Measurements from ENCODE around the gene PRPF40A. TPM values are rescaled to one million over a fixed set of nuclear protein-coding genes. Genes with fewer than 3 reads are reported as not detected.

PRPF40A gene
- total RNA-seq, 2 experiments from 2014 or later = 123 to 128 TPM

DNA sequence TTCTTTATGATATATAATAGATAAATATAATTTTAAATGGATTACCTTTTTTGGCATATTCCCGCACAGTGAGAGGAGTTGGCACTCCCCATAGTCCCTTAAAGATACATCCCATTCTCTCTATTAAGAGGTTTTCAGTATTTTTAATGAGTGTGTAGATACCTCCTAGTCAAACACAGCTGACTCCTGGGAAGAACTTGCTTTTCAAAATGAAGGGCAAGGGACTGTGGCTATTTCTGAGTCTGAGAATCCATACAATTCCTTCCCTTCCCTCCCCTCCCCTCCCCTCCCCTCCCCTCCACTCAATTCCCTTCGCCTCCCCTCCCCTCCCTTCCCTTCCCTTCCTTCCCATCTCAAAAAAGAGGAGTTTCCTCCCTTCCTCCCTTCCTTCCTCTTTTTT is 93.5 kb downstream of the PRPF40A start:
- Mint-ChIP-seq H3K4me1 (ENCODE audit: low read depth) (no peaks in the 10 kb centered on the region), H3K27me3 (ENCODE audit: low read depth) (peaks cover 6% of the 10 kb centered on the region), H3K27ac (no peak overlapping the region), H3K9me3 (no peaks in the 10 kb centered on the region), H3K4me3 (no peak overlapping the region), H3K36me3 (ENCODE audit: low read depth) (no peaks in the 10 kb centered on the region)
- no peak for DNase-seq
- CTCF ChIA-PET = interaction anchor here (1.5 kb wide), 1 partner anchor 12 kb away, joined by 7 read pairs; no protein-coding TSS in a partner anchor
- intact Hi-C loops (cut with micrococcal nuclease) = no loop called here

DNA sequence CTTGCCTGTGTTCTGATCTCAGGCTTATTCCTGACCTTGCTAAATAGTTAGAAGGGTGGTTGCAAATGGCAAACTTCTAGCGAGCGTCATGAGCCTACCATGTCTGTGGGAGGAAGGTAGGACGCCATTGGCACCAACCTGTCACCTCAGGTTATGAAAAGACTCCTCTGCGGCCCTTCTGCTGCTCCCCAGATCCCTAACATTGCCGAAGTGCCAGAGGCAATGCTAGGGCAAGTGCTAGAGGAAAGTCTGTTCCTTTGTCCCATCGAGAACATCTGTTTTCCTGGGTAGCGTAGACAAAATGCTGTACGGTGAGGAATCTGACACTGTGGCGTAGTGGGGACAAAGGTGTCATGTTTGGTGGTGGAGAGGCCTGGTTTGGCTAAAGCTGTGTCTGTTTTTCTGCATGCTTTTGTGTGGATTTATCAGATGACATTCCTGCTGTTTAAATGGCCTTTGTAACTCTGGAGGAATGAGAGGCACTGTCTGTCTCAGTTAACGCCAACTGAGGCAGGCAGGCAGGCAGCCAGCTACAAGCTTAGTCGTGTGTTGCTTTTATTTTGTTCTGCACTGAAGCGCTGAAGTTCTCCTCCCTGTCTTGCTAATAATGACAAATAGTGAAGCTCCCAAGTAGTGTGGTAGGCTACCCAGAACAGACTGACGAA is 94.1 kb downstream of the PRPF40A start:
- no peaks in the 10 kb centered on the region for H3K4me1 Mint-ChIP-seq (ENCODE audit: low read depth)
- H3K27ac Mint-ChIP-seq = no peak overlapping the region
- H3K36me3 Mint-ChIP-seq (ENCODE audit: low read depth) = no peaks in the 10 kb centered on the region
- CTCF ChIA-PET = interaction anchor here (1.5 kb wide), 1 partner anchor 12 kb away, joined by 7 read pairs; no protein-coding TSS in a partner anchor
- H3K9me3 Mint-ChIP-seq = no peaks in the 10 kb centered on the region
- intact Hi-C loops (cut with micrococcal nuclease) = no loop called here
- no peak overlapping the region for H3K4me3 Mint-ChIP-seq
- peaks cover 6% of the 10 kb centered on the region for H3K27me3 Mint-ChIP-seq (ENCODE audit: low read depth)
- DNase-seq = no peak

DNA sequence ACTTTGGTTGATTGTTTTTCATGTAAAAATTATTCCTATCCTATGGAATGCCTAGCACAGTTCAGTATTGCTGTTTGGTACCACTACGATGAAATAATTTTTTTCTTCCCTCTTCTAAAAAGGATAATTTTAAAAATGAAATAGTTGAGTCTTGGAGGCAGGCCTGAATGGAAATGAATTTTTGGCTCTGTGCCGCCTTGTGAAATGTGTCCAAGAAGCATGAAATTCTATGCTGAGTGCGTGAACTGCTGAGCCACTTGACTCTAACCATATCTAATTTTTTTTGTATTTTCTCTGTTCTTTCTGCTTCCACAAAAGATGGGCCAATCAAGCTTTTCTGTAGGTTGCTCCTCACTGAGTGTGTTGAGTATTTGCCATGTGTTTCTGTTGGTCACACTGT is 95.0 kb downstream of the PRPF40A start:
- intact Hi-C loops (cut with micrococcal nuclease) = no loop called here
- no peaks in the 10 kb centered on the region for H3K9me3 Mint-ChIP-seq
- H3K27me3 Mint-ChIP-seq (ENCODE audit: low read depth) = peaks cover 6% of the 10 kb centered on the region
- H3K4me3 Mint-ChIP-seq = no peak overlapping the region
- H3K4me1 Mint-ChIP-seq (ENCODE audit: low read depth) = no peaks in the 10 kb centered on the region
- CTCF ChIA-PET = interaction anchor here (0.6 kb wide), 1 partner anchor 36 kb away, joined by 3 read pairs; no protein-coding TSS in a partner anchor
- no peak for DNase-seq
- H3K27ac Mint-ChIP-seq = no peak overlapping the region
- no peaks in the 10 kb centered on the region for H3K36me3 Mint-ChIP-seq (ENCODE audit: low read depth)

DNA sequence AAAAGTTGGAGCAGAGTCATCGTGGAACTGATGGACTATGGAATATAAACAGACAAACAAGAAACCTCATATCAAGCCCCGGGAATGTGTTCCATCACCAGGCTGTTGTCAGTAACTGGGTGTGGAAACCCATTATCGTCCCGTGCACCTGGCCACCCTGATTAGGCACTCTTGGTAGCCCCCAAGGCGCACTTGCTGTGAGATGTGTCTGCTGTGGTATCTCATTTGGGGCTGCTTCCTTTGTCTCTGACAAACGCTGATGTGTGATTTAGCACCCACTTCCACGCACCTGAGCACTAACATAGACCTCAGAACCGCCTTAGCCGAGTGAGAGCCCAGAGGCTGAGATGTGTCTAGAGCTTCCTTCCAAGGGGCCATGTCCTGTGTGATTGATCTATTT is 96.3 kb downstream of the PRPF40A start:
- H3K4me1 Mint-ChIP-seq (ENCODE audit: low read depth) = no peaks in the 10 kb centered on the region
- intact Hi-C loops (cut with micrococcal nuclease) = no loop called here
- no peaks in the 10 kb centered on the region for H3K9me3 Mint-ChIP-seq
- no peak for DNase-seq
- peaks cover 6% of the 10 kb centered on the region for H3K27me3 Mint-ChIP-seq (ENCODE audit: low read depth)
- H3K36me3 Mint-ChIP-seq (ENCODE audit: low read depth) = no peaks in the 10 kb centered on the region
- CTCF ChIA-PET = interaction anchor here (1.3 kb wide), 1 partner anchor 15 kb away, joined by 3 read pairs; no protein-coding TSS in a partner anchor
- H3K27ac Mint-ChIP-seq = no peak overlapping the region
- no peak overlapping the region for H3K4me3 Mint-ChIP-seq

DNA sequence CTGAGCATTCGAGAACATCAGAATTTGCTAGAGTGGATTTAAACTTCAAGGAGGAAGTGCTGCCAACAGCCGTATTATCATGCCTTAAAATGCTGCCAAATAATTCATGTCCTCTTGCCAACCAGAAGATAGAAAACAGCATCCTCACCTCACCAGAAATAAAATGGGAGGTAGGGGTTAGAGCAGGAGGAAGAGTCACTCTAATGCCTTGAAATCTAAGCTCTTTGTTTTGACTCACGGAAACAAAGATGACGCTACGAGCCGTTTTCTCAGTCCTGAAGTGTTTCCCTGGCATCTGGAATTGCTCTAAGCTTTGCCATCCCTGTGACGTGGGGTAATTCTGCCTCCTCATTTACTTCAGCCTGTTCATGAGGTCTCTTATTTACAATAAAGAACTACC is 97.1 kb downstream of the PRPF40A start:
- no peak for DNase-seq
- Mint-ChIP-seq H3K27me3 (ENCODE audit: low read depth) (peaks cover 2% of the 10 kb centered on the region), H3K36me3 (ENCODE audit: low read depth) (no peaks in the 10 kb centered on the region), H3K9me3 (no peaks in the 10 kb centered on the region), H3K4me3 (no peak overlapping the region), H3K27ac (no peak overlapping the region), H3K4me1 (ENCODE audit: low read depth) (no peaks in the 10 kb centered on the region)
- CTCF ChIA-PET = interaction anchor here (1.3 kb wide), 1 partner anchor 16 kb away, joined by 3 read pairs; no protein-coding TSS in a partner anchor
- intact Hi-C loops (cut with micrococcal nuclease) = no loop called here

DNA sequence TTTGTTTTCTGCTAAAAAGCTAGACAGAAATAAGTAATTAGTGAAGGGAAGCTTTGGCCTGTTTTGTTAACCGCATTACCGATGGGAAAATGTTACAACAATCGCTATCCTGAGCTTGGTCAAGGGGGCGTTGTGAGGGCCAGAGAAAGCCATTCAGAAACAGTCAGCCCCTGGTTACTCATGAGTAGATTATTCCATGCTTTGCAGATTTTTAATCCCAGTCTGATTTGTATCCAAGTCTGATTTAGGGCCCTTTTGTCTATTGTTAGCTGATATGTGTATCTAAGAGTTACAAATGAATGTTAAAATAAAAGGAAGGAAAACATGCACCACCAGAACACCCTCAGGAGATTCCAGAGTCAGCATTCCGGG is 99.1 kb downstream of the PRPF40A start:
- peaks cover 2% of the 10 kb centered on the region for H3K4me1 Mint-ChIP-seq (ENCODE audit: low read depth)
- no peaks in the 10 kb centered on the region for H3K36me3 Mint-ChIP-seq (ENCODE audit: low read depth)
- H3K27me3 Mint-ChIP-seq (ENCODE audit: low read depth) = no peaks in the 10 kb centered on the region
- H3K4me3 Mint-ChIP-seq = no peak overlapping the region
- no peaks in the 10 kb centered on the region for H3K9me3 Mint-ChIP-seq
- H3K27ac Mint-ChIP-seq = no peak overlapping the region
- intact Hi-C loops (cut with micrococcal nuclease) = no loop called here
- CTCF ChIA-PET = interaction anchor here (0.6 to 2.0 kb wide), 3 partner anchors 17 to 176 kb away, joined by 3 to 9 read pairs (median 3); no protein-coding TSS in a partner anchor
- DNase-seq = no peak

DNA sequence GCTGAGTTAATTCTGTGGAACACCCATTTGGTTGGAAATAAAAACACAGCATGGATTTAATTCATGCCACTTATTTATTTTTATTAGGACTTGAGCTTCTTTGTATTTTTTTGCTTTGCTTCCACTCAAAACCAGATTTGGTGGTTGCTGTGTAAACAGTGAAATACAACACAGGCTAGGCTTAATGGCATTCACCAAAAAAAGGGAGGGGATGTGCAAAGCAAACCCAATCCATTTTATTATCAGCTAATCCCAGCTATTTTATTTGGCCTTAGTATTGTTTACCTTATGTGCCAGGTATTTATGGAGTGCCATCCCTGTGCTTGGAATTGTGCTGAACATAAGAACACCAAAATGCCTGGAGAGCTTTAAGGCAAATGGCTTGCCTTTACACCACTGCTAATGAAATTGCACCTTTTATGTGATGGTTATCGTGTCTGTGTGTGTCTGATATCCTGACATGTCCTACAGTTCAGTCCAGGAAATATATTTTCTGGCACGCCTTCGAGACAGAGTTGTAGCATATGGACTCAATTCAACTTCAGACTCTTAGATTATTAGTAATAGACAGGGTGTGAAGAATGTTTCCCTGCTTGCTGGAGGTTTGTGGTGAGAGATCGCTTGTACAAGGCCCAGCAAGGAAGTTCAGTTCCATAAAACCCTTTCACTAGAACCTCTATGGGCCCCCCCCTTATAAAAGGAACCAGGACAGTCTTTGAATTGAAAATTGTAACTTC is 99.6 kb downstream of the PRPF40A start:
- peaks cover 7% of the 10 kb centered on the region for H3K4me1 Mint-ChIP-seq (ENCODE audit: low read depth)
- H3K9me3 Mint-ChIP-seq = no peaks in the 10 kb centered on the region
- no peaks in the 10 kb centered on the region for H3K36me3 Mint-ChIP-seq (ENCODE audit: low read depth)
- CTCF ChIA-PET = interaction anchor here (0.8 to 2.1 kb wide), 3 partner anchors 17 to 42 kb away, joined by 3 to 9 read pairs (median 4); no protein-coding TSS in a partner anchor
- intact Hi-C loops (cut with micrococcal nuclease) = no loop called here
- no peak for DNase-seq
- H3K27me3 Mint-ChIP-seq (ENCODE audit: low read depth) = no peaks in the 10 kb centered on the region
- no peak overlapping the region for H3K27ac Mint-ChIP-seq
- no peak overlapping the region for H3K4me3 Mint-ChIP-seq

DNA sequence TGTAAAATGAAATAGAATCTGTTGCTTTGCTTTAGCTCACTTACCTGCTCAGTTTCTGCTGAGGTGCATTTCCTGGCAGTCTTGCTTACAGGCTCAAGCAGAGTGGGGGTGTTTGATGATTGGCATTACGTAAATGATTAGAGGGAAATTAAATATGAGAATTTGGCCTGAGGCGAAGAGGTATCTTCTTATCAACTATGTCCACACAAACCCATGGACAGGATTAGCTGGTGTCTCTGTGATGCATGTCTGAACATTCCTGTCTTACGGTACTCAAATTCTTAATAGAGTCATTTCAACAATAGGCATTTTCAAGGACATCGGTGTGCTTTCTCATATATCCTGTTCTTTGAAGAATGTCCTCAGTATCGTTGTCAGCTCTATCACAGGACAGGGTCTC is 102.1 kb downstream of the PRPF40A start:
- Mint-ChIP-seq H3K27me3 (ENCODE audit: low read depth) (no peaks in the 10 kb centered on the region), H3K36me3 (ENCODE audit: low read depth) (no peaks in the 10 kb centered on the region), H3K4me1 (ENCODE audit: low read depth) (peaks cover 10% of the 10 kb centered on the region), H3K9me3 (no peaks in the 10 kb centered on the region), H3K27ac (no peak overlapping the region), H3K4me3 (no peak overlapping the region)
- intact Hi-C loops (cut with micrococcal nuclease) = no loop called here
- CTCF ChIA-PET = interaction anchor here (0.6 to 1.1 kb wide), 2 partner anchors 35 to 39 kb away, joined by 3 read pairs; no protein-coding TSS in a partner anchor
- no peak for DNase-seq

DNA sequence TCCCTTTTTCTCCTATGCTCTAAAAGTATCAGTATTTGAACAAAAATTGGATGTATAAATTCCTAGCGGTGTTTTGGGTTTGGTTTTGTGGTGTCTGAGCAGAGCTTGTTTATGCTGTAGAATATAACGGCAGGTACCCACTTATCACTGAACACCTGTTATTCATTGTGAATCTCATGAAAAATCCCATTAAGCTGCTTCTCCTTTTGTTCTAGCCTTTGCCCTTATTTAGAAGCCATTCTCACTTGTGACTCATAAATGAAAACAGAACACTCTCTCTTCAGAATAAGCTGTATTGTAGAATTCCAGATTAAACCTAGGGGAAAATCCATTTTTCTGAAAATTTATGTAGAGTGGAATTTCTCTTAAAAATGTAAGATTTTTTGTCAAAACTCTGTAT is 104.0 kb downstream of the PRPF40A start:
- Mint-ChIP-seq H3K9me3 (no peaks in the 10 kb centered on the region), H3K27me3 (ENCODE audit: low read depth) (no peaks in the 10 kb centered on the region), H3K4me3 (no peak overlapping the region), H3K27ac (no peak overlapping the region), H3K4me1 (ENCODE audit: low read depth) (peaks cover 10% of the 10 kb centered on the region), H3K36me3 (ENCODE audit: low read depth) (no peaks in the 10 kb centered on the region)
- CTCF ChIA-PET = no interaction called here
- no peak for DNase-seq
- intact Hi-C loops (cut with micrococcal nuclease) = no loop called here

DNA sequence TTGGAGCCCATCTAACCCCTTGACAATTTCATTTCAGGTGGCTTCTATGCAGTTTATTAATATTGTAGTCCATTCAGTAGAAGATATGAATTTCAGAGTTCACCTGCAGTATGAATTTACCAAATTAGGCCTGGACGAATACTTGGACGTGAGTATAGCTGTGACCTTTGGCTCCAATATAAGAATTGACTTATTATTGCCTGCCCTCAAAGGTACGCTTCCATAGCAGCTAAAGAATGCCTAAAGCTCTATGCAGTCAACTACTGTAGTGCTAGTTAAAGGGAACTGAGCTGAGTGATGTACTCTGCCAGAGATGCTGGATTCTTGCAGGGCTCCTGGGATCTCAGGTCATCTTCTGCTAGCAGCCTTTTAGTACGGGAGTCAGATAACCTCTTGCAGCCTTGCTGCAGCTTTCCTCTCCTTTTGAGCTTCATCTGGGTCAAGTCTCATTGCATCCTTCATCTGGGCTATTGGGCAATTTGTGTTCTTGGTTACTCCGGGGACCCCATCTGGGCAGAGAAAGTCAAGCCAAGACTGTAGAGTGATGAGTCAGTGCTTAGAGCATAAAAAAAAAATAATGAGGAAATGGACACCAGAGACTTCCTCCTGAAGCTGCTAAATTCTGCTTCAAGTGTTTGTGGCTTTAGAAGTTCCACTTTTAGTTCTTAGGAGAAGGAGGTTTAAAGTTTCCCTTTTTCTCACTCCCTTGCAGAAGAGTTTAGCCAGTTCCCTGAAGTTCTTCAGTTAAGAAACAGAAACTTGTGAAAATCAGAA is 105.6 kb downstream of the PRPF40A start:
- H3K4me3 Mint-ChIP-seq = no peak overlapping the region
- intact Hi-C loops (cut with micrococcal nuclease) = no loop called here
- no peak for DNase-seq
- H3K9me3 Mint-ChIP-seq = no peaks in the 10 kb centered on the region
- H3K27ac Mint-ChIP-seq = no peak overlapping the region
- H3K4me1 Mint-ChIP-seq (ENCODE audit: low read depth) = peaks cover 10% of the 10 kb centered on the region
- H3K27me3 Mint-ChIP-seq (ENCODE audit: low read depth) = no peaks in the 10 kb centered on the region
- CTCF ChIA-PET = interaction anchor here (0.7 to 1.1 kb wide), 2 partner anchors 25 to 27 kb away, joined by 3 to 4 read pairs; no protein-coding TSS in a partner anchor
- H3K36me3 Mint-ChIP-seq (ENCODE audit: low read depth) = no peaks in the 10 kb centered on the region

DNA sequence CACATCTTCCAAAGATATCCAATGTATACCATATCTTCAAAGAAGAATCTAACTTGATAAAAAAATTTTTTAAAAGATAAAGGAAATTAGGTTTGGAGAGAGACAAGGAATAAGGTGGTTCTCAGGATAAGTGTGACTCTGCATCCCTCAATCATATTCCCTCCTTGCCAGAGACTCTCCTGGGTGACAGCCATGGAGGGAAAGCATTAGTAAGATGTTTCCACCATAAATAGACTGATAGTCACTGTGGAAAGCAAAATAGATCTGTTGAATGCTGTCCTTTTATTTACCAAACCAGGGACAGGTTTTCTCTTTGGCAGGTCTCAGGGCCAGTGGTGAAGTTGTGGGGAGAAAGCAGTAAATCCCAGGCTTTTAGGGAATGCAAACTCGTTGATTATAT is 107.6 kb downstream of the PRPF40A start:
- no peak for DNase-seq
- Mint-ChIP-seq H3K4me1 (ENCODE audit: low read depth) (peaks cover 10% of the 10 kb centered on the region), H3K27me3 (ENCODE audit: low read depth) (no peaks in the 10 kb centered on the region), H3K9me3 (no peaks in the 10 kb centered on the region), H3K36me3 (ENCODE audit: low read depth) (no peaks in the 10 kb centered on the region), H3K27ac (no peak overlapping the region), H3K4me3 (no peak overlapping the region)
- intact Hi-C loops (cut with micrococcal nuclease) = no loop called here
- CTCF ChIA-PET = interaction anchor here (0.6 kb wide), 1 partner anchor 23 kb away, joined by 3 read pairs; no protein-coding TSS in a partner anchor

DNA sequence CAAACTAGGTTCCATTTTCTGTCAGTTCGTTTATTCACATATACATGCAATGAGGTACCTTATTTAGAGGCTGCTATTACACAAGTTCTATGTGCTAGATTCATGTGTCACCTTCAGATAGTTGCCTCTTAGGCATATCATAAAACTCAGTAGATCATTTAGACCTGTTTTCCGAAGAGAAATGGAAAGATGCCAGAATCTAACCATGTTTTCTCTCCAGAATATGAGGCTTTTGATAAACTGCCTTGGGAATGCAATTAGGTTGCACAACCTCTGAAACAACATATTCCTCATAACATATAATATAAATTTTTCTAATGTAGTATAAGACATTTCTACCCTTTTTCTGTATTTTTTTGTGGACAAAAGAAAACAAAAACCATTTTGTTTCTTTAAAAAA is 108.1 kb downstream of the PRPF40A start:
- DNase-seq = no peak
- Mint-ChIP-seq H3K27ac (no peak overlapping the region), H3K9me3 (no peaks in the 10 kb centered on the region), H3K4me1 (ENCODE audit: low read depth) (peaks cover 10% of the 10 kb centered on the region), H3K4me3 (no peak overlapping the region), H3K36me3 (ENCODE audit: low read depth) (no peaks in the 10 kb centered on the region), H3K27me3 (ENCODE audit: low read depth) (no peaks in the 10 kb centered on the region)
- intact Hi-C loops (cut with micrococcal nuclease) = no loop called here
- CTCF ChIA-PET = interaction anchor here (0.6 kb wide), 1 partner anchor 23 kb away, joined by 3 read pairs; no protein-coding TSS in a partner anchor
